ENCODE measurements around the gene KLK14.

DNA sequence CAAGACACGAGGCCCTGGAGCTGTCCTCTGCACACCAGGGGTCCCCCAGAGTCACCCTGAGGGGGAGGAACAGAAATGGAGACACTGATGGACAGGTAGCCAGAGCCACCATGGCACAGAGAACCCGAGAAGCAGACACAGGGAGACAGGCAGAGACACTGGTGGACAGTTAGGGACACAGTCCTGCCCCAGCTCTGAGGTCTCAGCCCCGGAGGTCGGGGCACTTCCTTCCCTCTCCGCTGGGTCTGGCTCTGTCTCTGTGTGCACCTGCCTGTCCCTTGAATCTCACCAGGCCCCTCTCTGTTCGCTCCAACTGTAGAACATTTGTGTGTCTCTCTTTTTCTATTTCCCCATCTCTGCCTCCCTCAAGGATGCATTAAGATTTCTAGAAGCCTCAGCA, 4.6 kb downstream of the KLK14 start:
- no peak for TF ChIP-seq POLR2A (IDR thresholded peaks at IDR 0.05; ENCODE audit: low read length)
- no peak for TF ChIP-seq GATA1 (IDR thresholded peaks at IDR 0.05; ENCODE audit: low read depth, low read length)
